Neuronal stem cell (in vitro differentiated cells): ENCODE data around the gene MON1A.

ENCODE experiments used
- DNase-seq: peaks from one replicate; pipeline ENCODE4 v3.0.0-alpha.2; 2013; ENCODE audit warnings: low spot score
- H2AFZ ChIP-seq: one replicate; pipeline ENCODE4 v1.6.1; 2013; ENCODE audit warnings: mild to moderate bottlenecking, low read length, inconsistent platforms
- H2AK5ac ChIP-seq: 2 replicates; pipeline ENCODE4 v1.6.1; 2013; ENCODE audit warnings: low read depth, mild to moderate bottlenecking, inconsistent platforms, low read length, moderate library complexity, mixed read lengths
- H2BK120ac ChIP-seq: 2 replicates; pipeline ENCODE4 v1.6.1; 2013; ENCODE audit warnings: low read depth, mild to moderate bottlenecking, inconsistent platforms, low read length, moderate library complexity, mixed read lengths
- H2BK12ac ChIP-seq: one replicate; pipeline ENCODE4 v1.6.1; 2013; ENCODE audit warnings: low read length, inconsistent platforms
- H2BK15ac ChIP-seq: 2 replicates; pipeline ENCODE4 v1.6.1; 2013; ENCODE audit warnings: mild to moderate bottlenecking, low read length, inconsistent platforms, mixed read lengths
- H2BK5ac ChIP-seq: one replicate; pipeline ENCODE4 v1.6.1; 2013; ENCODE audit warnings: inconsistent platforms, mild to moderate bottlenecking, low read length, moderate library complexity
- H3K14ac ChIP-seq: one replicate; pipeline ENCODE4 v1.6.1; 2013; ENCODE audit warnings: low read length, inconsistent platforms
- H3K18ac ChIP-seq: 2 replicates; pipeline ENCODE4 v1.6.1; 2013; ENCODE audit warnings: low read length, inconsistent platforms
- H3K23ac ChIP-seq: 2 replicates; pipeline ENCODE4 v1.6.1; 2013; ENCODE audit warnings: low read depth, mild to moderate bottlenecking, mixed read lengths, low read length, inconsistent platforms; ENCODE audit not compliant: poor library complexity
- H3K27ac ChIP-seq: replicated peaks from 3 replicates; pipeline ENCODE4 v1.5.1; 2013; ENCODE audit warnings: low read length, inconsistent platforms
- H3K27me3 ChIP-seq, 3 experiments: 2 replicates each; pipeline ENCODE4 v1.6.1; 2013; ENCODE audit warnings: low read length in 3 of 3, mild to moderate bottlenecking in 2 of 3, inconsistent platforms in 1 of 3, low read depth in 1 of 3, mixed read lengths in 1 of 3, moderate library complexity in 1 of 3; ENCODE audit not compliant: control insufficient read depth in 3 of 3, insufficient read depth in 3 of 3
- H3K36me3 ChIP-seq, 2 donors: replicated peaks in 1 of 2; 2 replicates each; pipeline ENCODE4 v1.6.1; 2013; ENCODE audit warnings: low read length in 2 of 2; ENCODE audit not compliant: control insufficient read depth in 2 of 2, insufficient read depth in 2 of 2
- H3K4ac ChIP-seq: 2 replicates; pipeline ENCODE4 v1.6.1; 2013; ENCODE audit warnings: inconsistent platforms, mild to moderate bottlenecking, low read length, moderate library complexity
- H3K4me1 ChIP-seq, 2 donors: 1 replicate in 1 of 2; 2 replicates in 1 of 2; pipeline ENCODE4 v1.6.1; 2013; ENCODE audit warnings: low read length in 2 of 2, low read depth in 1 of 2; ENCODE audit not compliant: control insufficient read depth in 2 of 2, insufficient read depth in 1 of 2
- H3K4me2 ChIP-seq: one replicate; pipeline ENCODE4 v1.6.1; 2013; ENCODE audit warnings: mild to moderate bottlenecking, low read length, inconsistent platforms; ENCODE audit not compliant: insufficient read depth, poor library complexity, severe bottlenecking
- H3K4me3 ChIP-seq, 2 donors: 2 replicates each; pipeline ENCODE4 v1.5.1; 2013; ENCODE audit warnings: low read length in 2 of 2, mild to moderate bottlenecking in 2 of 2, inconsistent platforms in 1 of 2, moderate library complexity in 1 of 2
- H3K79me1 ChIP-seq: one replicate; pipeline ENCODE4 v1.6.1; 2013; ENCODE audit warnings: low read depth, mild to moderate bottlenecking, inconsistent platforms, low read length, moderate library complexity
- H3K9ac ChIP-seq: one replicate; pipeline ENCODE4 v1.6.1; 2013; ENCODE audit warnings: mild to moderate bottlenecking, low read depth, low read length, inconsistent platforms; ENCODE audit not compliant: poor library complexity
- H3K9me3 ChIP-seq, 2 donors: replicated peaks in 1 of 2; 2 replicates each; pipeline versions ENCODE3 to v1.6.1; 2013; ENCODE audit warnings: low read length in 2 of 2, mild to moderate bottlenecking in 2 of 2, inconsistent platforms in 1 of 2, low read depth in 1 of 2, mixed read lengths in 1 of 2, moderate library complexity in 1 of 2; ENCODE audit not compliant: control insufficient read depth in 2 of 2, insufficient read depth in 1 of 2
- H4K8ac ChIP-seq: one replicate; pipeline ENCODE4 v1.6.1; 2013; ENCODE audit warnings: low read depth, mild to moderate bottlenecking, inconsistent platforms, low read length, moderate library complexity
- H4K91ac ChIP-seq: one replicate; pipeline ENCODE4 v1.6.1; 2013; ENCODE audit warnings: low read length, low read depth, mild to moderate bottlenecking, inconsistent platforms; ENCODE audit not compliant: poor library complexity
- WGBS, 2 donors: extraction: QIAGEN DNeasy Blood & Tissue Kit; methylation state at CpG; one replicate each; pipeline ENCODE4 v1.1.7; 2013; ENCODE audit warnings: missing lambda C conversion rate in 2 of 2, mixed read lengths in 1 of 2; ENCODE audit not compliant: insufficient read length in 2 of 2, insufficient replicate concordance in 1 of 2; ENCODE audit errors: extremely low coverage in 2 of 2; 5-methylcytosine and 5-hydroxymethylcytosine counted together

Gene MON1A

GRCh38 chr3:49928481-49929017, 1.1 kb downstream of the MON1A start:
- Histone ChIP-seq H3K9me3 (no peaks in the 10 kb centered on the region), H3K4me3 (peak overlapping the region in 1 of 2 donors; percentile 28), H2BK15ac (no peak overlapping the region), H3K36me3 (no peaks in the 10 kb centered on the region), H3K23ac (no peak overlapping the region), H3K79me1 (peaks cover 1% of the 10 kb centered on the region), H2BK5ac (peak overlapping the region; percentile 78), H4K91ac (no peak overlapping the region), H2AK5ac (peak overlapping the region; percentile 67), H3K14ac (no peak overlapping the region), H3K27ac (no peak overlapping the region), H3K27me3 (no peaks in the 10 kb centered on the region), H3K4me2 (no peak overlapping the region), H4K8ac (no peak overlapping the region), H2BK12ac (no peak overlapping the region), H3K9ac (peak overlapping the region; percentile 72), H2AFZ (peak overlapping the region; percentile 24), H3K18ac (peak overlapping the region; percentile 41), H2BK120ac (no peak overlapping the region), H3K4me1 (peaks cover 10 to 11% of the 10 kb centered on the region in 2 donors), H3K4ac (no peak overlapping the region)
- no peak for DNase-seq
- no CpG with 5 or more reads among the region's 5 CpGs for WGBS, 2 donors

GRCh38 chr3:49927798-49928197, 1.8 kb downstream of the MON1A start:
- H3K4me1 ChIP-seq, result peaks cover 10 to 11% of the 10 kb centered on the region in 2 donors
- no peak overlapping the region for H2BK5ac ChIP-seq
- no peak overlapping the region for H2BK120ac ChIP-seq
- no peak overlapping the region for H2AFZ ChIP-seq
- H3K27ac ChIP-seq, result no peak overlapping the region
- H4K8ac ChIP-seq, result no peak overlapping the region
- H3K23ac ChIP-seq, result no peak overlapping the region
- no peak overlapping the region for H2AK5ac ChIP-seq
- no peak overlapping the region for H3K14ac ChIP-seq
- H3K9me3 ChIP-seq, result no peaks in the 10 kb centered on the region
- no CpG with 5 or more reads among the region's 5 CpGs for WGBS, 2 donors
- no peak overlapping the region for H2BK15ac ChIP-seq
- H3K27me3 ChIP-seq, result no peaks in the 10 kb centered on the region
- no peak overlapping the region for H3K18ac ChIP-seq
- DNase-seq, result no peak
- H3K79me1 ChIP-seq, result peaks cover 1% of the 10 kb centered on the region
- H3K36me3 ChIP-seq, result no peaks in the 10 kb centered on the region
- no peak overlapping the region for H3K4me2 ChIP-seq
- no peak overlapping the region for H3K9ac ChIP-seq
- H2BK12ac ChIP-seq, result no peak overlapping the region
- H3K4me3 ChIP-seq, result no peak overlapping the region
- no peak overlapping the region for H4K91ac ChIP-seq
- H3K4ac ChIP-seq, result no peak overlapping the region

GRCh38 chr3:49926117-49926728, 3.4 kb downstream of the MON1A start:
- H3K27me3 ChIP-seq, result no peaks in the 10 kb centered on the region
- H3K36me3 ChIP-seq, result no peaks in the 10 kb centered on the region
- DNase-seq, result no peak
- no peak overlapping the region for H3K4me2 ChIP-seq
- H3K27ac ChIP-seq, result no peak overlapping the region
- no peak overlapping the region for H3K14ac ChIP-seq
- no peak overlapping the region for H4K8ac ChIP-seq
- H3K4me1 ChIP-seq, result peaks cover 10 to 11% of the 10 kb centered on the region in 2 donors
- H4K91ac ChIP-seq, result no peak overlapping the region
- H2BK15ac ChIP-seq, result no peak overlapping the region
- no peak overlapping the region for H2BK12ac ChIP-seq
- WGBS, 2 donors, result no CpG with 5 or more reads among the region's 4 CpGs
- peaks cover 1% of the 10 kb centered on the region for H3K79me1 ChIP-seq
- no peak overlapping the region for H3K4ac ChIP-seq
- H2BK5ac ChIP-seq, result no peak overlapping the region
- no peak overlapping the region for H3K23ac ChIP-seq
- no peak overlapping the region for H2BK120ac ChIP-seq
- H2AFZ ChIP-seq, result no peak overlapping the region
- no peak overlapping the region for H2AK5ac ChIP-seq
- no peak overlapping the region for H3K9ac ChIP-seq
- no peak overlapping the region for H3K18ac ChIP-seq
- no peak overlapping the region for H3K4me3 ChIP-seq
- no peaks in the 10 kb centered on the region for H3K9me3 ChIP-seq

- WGBS, 2 donors, result no CpG with 5 or more reads among the region's 2 CpGs
Measured at GRCh38 chr3:49925485-49925884, 4.1 kb downstream of the MON1A start.

More at GRCh38 chr3:49925485-49925884, 4.1 kb downstream of the MON1A start:
- no peak for DNase-seq
- H3K9ac ChIP-seq, result no peak overlapping the region
- H3K18ac ChIP-seq, result no peak overlapping the region
- H3K9me3 ChIP-seq, result no peaks in the 10 kb centered on the region
- no peak overlapping the region for H4K8ac ChIP-seq
- no peak overlapping the region for H2AK5ac ChIP-seq
- H4K91ac ChIP-seq, result no peak overlapping the region
- H3K27ac ChIP-seq, result no peak overlapping the region
- peaks cover 1% of the 10 kb centered on the region for H3K79me1 ChIP-seq
- no peak overlapping the region for H3K14ac ChIP-seq
- no peak overlapping the region for H2BK12ac ChIP-seq
- no peaks in the 10 kb centered on the region for H3K36me3 ChIP-seq
- H2BK15ac ChIP-seq, result no peak overlapping the region
- H3K4me1 ChIP-seq, result peaks cover 4 to 8% of the 10 kb centered on the region in 2 donors
- H3K4me2 ChIP-seq, result no peak overlapping the region
- H3K27me3 ChIP-seq, result no peaks in the 10 kb centered on the region
- no peak overlapping the region for H3K4me3 ChIP-seq
- no peak overlapping the region for H2BK5ac ChIP-seq
- H3K4ac ChIP-seq, result no peak overlapping the region
- no peak overlapping the region for H2AFZ ChIP-seq
- no peak overlapping the region for H2BK120ac ChIP-seq
- no peak overlapping the region for H3K23ac ChIP-seq
